NOMO-1 treated with DMSO at 0.1 percent for 48 hours (cell line): ENCODE data around the gene SETD5.

ENCODE experiments used
- DNase-seq: peaks from one replicate; lab custom pipeline; 2025; ENCODE audit not compliant: unreplicated experiment; lab: John Stamatoyannopoulos, UW

SETD5 gene

GRCh38 chr3:9406856-9407626, 9.6 kb downstream of the SETD5 start:
- no peak for DNase-seq

- no peak for DNase-seq
These were observed 10.6 kb downstream of the SETD5 start for GRCh38 chr3:9408061-9408460.

GRCh38 chr3:9408546-9408945, 11.1 kb downstream of the SETD5 start:
- no peak for DNase-seq

- DNase-seq: peak; percentile 74
These were observed 12.8 kb downstream of the SETD5 start for GRCh38 chr3:9409981-9410854.

GRCh38 chr3:9411302-9411701, 13.9 kb downstream of the SETD5 start:
- no peak for DNase-seq

- no peak for DNase-seq
These were observed 14.9 kb downstream of the SETD5 start for GRCh38 chr3:9412293-9412692.

GRCh38 chr3:9414826-9415225, 17.4 kb downstream of the SETD5 start:
- no peak for DNase-seq

- no peak for DNase-seq
These were observed 18.2 kb downstream of the SETD5 start for GRCh38 chr3:9415485-9416138.

GRCh38 chr3:9416139-9416780, 18.8 kb downstream of the SETD5 start:
- no peak for DNase-seq

GRCh38 chr3:9420850-9421549, 23.6 kb downstream of the SETD5 start:
- no peak for DNase-seq

- peak; percentile 74 for DNase-seq
These were observed 25.5 kb downstream of the SETD5 start for GRCh38 chr3:9422712-9423424.

GRCh38 chr3:9428411-9428810, 31.0 kb downstream of the SETD5 start:
- no peak for DNase-seq

- no peak for DNase-seq
These were observed 33.3 kb downstream of the SETD5 start for GRCh38 chr3:9430733-9431132.

- DNase-seq: no peak
These were observed 36.5 kb downstream of the SETD5 start for GRCh38 chr3:9433627-9434521.

GRCh38 chr3:9435316-9435715, 37.9 kb downstream of the SETD5 start:
- no peak for DNase-seq

- no peak for DNase-seq
These were observed 41.9 kb downstream of the SETD5 start for GRCh38 chr3:9439331-9439730.

- DNase-seq: no peak
These were observed 44.2 kb downstream of the SETD5 start for GRCh38 chr3:9441501-9442221.

- DNase-seq: no peak
These were observed 50.7 kb downstream of the SETD5 start for GRCh38 chr3:9448071-9448470.
